Upper lobe of left lung (tissue), 4 donors: ENCODE data around the gene LIX1L.

ENCODE experiments used
- EP300 ChIP-seq, 4 donors: sonication (generic); formaldehyde crosslinking; IDR thresholded peaks; one replicate each; pipeline ENCODE4 v1.5.1; 2017; ENCODE audit warnings: antibody characterized with exemption in 4 of 4, control low read depth in 2 of 4
- TF ChIP-seq, protein P1 (sequence below), 6 experiments: fragments of 450-650 bp in 4 of 6; fragments of 200-600 bp in 2 of 6; sonication (generic) in 2 of 6; IDR thresholded peaks; one replicate each; pipeline ENCODE4 v1.5.1; 2016 to 2019; ENCODE audit warnings: antibody characterized with exemption in 6 of 6

DNA sequence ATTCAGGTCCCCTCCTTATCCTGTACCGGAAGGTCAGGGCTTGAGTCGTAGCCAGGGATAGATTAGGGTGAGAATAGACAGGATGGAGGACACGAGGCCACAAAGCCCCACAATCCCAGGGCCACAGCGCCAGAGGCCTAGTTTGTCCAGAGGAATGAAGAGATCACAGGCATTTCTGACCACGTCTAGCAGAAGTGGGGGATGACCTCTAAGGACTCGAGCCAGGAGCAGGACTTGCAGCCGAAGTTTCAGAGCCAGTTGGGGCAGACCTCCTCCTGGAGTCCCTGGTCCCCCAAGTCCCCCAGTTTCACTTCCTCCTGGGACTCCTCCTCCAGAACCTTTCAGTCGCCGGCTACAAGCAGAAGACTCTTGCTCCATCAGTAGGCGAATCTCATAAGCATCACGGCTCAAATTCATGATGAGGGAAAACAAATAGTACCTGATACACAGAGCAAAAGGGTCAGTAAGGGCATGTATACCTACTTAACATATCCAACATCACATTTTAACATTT, 45.6 kb downstream of the LIX1L start:
- TF ChIP-seq, protein P1, sequence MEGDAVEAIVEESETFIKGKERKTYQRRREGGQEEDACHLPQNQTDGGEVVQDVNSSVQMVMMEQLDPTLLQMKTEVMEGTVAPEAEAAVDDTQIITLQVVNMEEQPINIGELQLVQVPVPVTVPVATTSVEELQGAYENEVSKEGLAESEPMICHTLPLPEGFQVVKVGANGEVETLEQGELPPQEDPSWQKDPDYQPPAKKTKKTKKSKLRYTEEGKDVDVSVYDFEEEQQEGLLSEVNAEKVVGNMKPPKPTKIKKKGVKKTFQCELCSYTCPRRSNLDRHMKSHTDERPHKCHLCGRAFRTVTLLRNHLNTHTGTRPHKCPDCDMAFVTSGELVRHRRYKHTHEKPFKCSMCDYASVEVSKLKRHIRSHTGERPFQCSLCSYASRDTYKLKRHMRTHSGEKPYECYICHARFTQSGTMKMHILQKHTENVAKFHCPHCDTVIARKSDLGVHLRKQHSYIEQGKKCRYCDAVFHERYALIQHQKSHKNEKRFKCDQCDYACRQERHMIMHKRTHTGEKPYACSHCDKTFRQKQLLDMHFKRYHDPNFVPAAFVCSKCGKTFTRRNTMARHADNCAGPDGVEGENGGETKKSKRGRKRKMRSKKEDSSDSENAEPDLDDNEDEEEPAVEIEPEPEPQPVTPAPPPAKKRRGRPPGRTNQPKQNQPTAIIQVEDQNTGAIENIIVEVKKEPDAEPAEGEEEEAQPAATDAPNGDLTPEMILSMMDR (IDR thresholded peaks at IDR 0.05): no peak
- no peak for TF ChIP-seq EP300 (IDR thresholded peaks at IDR 0.05)
